Stimulated activated CD8-positive, alpha-beta memory T cell treated with anti-CD3 and anti-CD28 coated beads, Interleukin-4, amount 100 ng/mL, for 1 hour (primary cell): Measurements from ENCODE around the gene SLC50A1.
"Not testable (repeated sequence)": the region's sequence is repeated elsewhere in the genome, so short reads cannot be mapped to it uniquely, and the experiment has no call there.

Experiments used
- DNase-seq, 2 donors: peaks; one replicate each; pipeline ENCODE4 v3.0.0-alpha.2; 2020; ENCODE audit warnings: low read depth in 2 of 2, low spot score in 1 of 2

Gene SLC50A1

DNA sequence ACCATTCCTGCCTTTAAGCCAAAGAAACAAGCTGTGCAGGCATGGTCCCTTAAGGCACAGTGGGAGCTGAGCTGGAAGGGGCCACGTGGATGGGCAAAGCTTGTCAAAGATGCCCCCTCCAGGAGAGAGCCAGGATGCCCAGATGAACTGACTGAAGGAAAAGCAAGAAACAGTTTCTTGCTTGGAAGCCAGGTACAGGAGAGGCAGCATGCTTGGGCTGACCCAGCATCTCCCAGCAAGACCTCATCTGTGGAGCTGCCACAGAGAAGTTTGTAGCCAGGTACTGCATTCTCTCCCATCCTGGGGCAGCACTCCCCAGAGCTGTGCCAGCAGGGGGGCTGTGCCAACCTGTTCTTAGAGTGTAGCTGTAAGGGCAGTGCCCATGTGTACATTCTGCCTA, 1.3 kb upstream of the SLC50A1 start:
- no peak for DNase-seq

- DNase-seq: no peak
Observed at GRCh38 chr1:155134880-155135414, 705 bp upstream of the SLC50A1 start.

DNA sequence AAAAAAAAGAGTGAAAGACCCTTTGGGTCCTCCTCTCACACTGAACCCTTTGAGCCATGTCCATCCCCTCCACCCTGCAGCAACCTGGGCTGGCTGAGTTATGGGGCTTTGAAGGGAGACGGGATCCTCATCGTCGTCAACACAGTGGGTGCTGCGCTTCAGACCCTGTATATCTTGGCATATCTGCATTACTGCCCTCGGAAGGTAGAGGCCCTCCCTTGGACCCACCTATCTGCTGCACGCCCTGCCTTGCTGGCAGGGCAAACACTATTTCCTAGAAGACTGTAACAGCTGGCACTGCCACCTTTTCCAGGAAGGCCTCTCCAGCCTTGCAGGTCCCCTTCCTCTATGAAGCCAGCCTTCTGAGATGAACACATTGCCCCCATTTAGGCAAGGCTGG, 1.1 kb downstream of the SLC50A1 start:
- DNase-seq: no peak

DNA sequence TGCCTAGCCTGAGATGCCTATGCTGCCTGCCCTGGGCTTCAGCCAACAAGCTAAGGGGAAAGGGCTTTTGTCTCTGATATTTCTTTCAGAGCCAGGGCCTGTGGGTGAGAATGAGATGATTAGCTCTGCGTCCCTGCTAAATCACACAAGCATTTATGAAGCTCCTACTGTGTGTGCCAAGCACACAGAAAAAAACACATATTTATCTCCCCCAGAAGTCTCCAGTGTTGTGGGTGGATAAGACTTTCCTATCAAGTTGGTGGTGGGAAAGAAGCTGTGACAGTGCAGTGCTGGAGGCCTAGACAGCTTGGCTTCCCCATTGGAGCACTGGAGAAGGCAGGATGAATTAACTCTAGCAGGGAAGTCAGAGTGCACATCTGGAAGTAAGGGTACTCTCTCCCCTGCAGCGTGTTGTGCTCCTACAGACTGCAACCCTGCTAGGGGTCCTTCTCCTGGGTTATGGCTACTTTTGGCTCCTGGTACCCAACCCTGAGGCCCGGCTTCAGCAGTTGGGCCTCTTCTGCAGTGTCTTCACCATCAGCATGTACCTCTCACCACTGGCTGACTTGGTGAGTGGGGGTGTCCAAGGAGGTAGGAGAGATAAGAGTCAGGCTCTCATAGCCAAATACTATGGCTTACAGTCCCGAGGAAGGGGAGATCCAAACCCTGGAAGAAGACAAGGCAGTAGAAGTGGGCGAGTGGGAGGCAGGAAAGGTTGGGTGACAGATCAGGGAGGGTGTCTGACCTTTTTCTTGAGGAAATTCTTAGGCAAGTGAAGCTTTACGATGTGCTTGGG, 1.7 kb downstream of the SLC50A1 start:
- no peak for DNase-seq

GRCh38 chr1:155139895-155140629, 4.4 kb downstream of the SLC50A1 start, which contains the start of gene DPM3:
Gene DPM3 (minus strand): TSS chr1:155140531. CDS start chr1:155140240, 291 bp downstream.
- peak; percentile 69 to 76 for DNase-seq

- no peak for DNase-seq
Observed at GRCh38 chr1:155140630-155140953, 4.9 kb downstream of the SLC50A1 start.

DNA sequence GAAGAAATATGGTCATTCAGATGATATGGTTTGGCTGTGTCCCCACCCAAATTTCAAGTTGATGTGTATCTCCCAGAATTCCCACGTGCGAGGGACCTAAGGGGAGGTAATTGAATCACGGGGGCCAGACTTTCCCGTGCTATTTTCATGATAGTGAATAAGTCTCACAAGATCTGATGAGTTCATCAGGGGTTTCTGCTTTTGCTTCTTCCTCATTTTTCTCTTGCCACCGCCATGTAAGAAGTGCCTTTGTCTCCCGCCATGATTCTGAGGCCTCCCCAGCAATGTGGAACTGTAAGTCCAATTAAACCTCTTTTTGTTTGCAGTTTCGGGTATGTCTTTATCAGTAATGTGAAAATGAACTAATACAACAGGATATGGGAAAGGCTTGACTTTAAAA, 6.1 kb downstream of the SLC50A1 start:
- DNase-seq: no peak

DNA sequence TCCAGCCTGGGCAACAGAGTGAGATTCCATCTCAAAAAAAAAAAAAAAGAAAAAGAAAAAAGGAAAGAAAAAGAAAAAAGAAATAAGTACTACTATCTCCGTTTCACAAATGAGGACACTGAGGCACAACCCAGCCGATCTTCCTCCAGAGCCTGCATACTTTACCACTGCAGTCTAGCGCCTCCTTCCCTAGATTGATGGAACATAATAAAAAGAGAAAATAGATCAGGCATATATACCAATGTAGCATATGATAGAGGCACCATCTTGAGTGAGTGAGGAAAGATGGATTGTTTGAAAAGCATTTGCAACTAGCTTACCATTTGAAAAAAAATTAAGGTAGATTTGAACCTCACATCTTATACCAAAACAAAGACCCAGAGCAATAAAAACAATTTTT, 9.8 kb downstream of the SLC50A1 start:
- no peak for DNase-seq

DNA sequence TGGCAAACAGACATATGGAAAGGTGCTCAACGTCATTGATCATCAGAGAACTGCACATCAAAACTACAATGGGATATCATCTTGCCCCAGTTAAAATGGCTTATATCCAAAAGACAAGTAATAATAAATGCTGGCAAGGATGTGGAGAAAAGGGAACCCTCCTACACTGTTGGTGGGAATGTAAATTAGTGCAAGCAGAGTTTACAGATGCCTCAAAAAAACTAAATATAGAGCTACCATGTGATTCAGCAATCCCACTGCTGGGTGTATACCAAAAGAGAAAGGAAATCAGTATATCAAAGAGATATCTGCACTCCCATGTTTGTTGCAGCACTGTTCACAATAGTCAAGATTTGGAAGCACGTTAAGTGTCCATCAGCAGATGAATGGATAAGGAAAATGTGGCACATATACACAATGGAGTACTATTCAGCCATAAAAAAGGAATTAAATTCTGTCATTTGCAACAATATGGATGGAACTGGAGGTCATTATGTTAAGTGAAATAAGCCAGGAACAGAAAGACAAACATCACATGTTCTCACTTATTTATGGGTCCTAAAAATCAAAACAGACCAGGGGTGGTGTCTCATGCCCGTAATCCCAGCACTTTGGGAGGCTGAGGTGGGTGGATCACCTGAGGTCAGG, 20.5 kb downstream of the SLC50A1 start:
- not testable (repeated sequence) for DNase-seq

DNA sequence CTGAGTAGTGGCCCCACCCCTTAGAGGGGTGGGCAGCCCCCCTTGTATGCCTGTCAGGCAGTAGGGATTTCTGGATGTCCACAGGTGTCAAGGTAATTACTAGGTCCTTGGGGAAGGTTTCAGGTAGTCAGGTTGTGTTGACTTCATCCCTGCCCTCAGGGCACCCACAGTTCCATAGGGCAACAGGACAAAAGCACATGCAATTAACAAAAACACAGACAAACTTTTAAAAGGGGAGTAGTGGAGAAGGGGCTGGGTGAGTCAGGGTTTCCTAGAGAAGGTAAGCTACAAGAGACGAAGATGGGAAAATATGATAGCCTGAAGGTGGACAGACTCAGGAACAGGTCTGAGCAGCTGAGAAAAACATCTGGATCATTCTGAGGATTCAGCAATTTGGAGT, 23.3 kb downstream of the SLC50A1 start:
- no peak for DNase-seq

- DNase-seq: no peak
Observed at GRCh38 chr1:155160128-155160527, 24.5 kb downstream of the SLC50A1 start.

- not testable (repeated sequence) for DNase-seq
Observed at GRCh38 chr1:155162631-155163030, 27.0 kb downstream of the SLC50A1 start.

- DNase-seq: not testable (repeated sequence)
Observed at GRCh38 chr1:155163785-155164184, 28.1 kb downstream of the SLC50A1 start.

DNA sequence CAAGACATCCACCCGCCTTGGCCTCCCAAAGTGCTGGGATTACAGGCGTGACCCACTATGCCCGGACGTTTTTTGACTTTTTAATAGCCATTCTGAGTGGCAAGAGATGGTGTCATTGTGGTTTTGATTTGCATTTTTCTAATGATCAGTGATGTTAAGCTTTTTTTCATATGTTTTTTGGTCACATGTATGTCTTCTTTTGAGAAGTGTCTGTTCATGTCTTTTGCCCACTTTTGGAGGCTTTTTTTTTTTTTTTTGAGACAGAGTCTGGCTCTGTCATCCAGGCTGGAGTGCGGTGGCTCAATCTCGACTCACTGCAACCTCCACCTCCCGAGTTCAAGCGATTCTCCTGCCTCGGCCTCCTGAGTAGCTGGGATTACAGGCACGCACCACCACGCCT, 29.0 kb downstream of the SLC50A1 start:
- DNase-seq: not testable (repeated sequence)

- no peak for DNase-seq
Observed at GRCh38 chr1:155166051-155166470, 30.4 kb downstream of the SLC50A1 start.

DNA sequence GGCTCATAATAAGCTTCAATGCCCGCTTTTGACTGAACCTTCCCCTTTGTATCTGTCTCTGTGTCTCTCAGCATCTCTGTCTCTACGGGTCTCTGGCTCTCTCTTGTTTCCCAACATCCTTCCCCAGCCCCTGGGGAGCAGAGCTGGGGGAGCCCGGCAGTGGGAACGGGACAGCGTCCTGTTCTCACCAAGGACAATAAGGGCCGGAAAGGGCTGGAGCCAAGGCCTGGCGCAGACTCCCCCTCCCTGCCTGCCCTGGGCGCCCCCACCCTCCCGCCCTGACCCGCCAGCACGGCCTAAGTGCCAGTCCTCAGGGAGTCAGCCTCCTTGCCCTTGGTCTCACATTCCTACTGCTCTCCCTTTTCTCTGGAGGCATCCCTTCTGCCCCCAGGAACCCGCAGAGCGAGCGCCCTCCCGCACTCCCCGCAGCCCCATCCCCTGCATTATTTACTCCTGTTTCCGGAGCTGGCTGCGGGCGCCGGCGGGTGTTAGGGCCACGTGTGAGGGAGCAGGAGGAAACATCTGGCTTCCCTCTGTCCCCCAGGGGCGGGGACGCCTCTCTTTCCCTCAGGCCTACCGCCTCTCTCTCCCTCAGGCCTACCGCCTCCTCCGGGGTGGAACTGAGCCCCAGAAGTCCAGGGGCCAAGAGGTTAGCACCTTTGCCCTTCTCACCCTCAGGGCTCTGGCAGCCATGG, 31.0 kb downstream of the SLC50A1 start:
- no peak for DNase-seq

GRCh38 chr1:155167166-155168104, 31.8 kb downstream of the SLC50A1 start:
- peak; percentile 75 to 77 for DNase-seq

DNA sequence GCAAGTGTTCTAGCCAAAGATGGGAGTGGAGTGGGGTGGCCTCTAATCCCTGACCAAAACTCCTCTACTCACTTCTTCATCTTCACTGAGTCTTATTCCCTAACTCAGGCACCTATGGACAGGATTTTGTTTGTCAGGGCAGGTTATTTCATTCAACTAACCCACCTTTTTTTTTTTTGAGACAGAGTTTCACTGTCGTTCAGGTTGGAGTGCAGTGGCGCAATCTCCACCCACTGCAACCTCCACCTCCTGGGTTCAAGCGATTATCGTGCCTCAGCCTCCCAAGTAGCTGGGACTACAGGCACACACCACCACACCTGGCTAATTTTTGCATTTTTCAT, 32.4 kb downstream of the SLC50A1 start:
- not testable (repeated sequence) for DNase-seq

GRCh38 chr1:155168456-155169210, 33.0 kb downstream of the SLC50A1 start:
- DNase-seq: no peak
